NCI-H128 (cell line): ENCODE measurements around the gene KLK14.

Experiments used
- DNase-seq: peaks from one replicate; lab custom pipeline; 2025; ENCODE audit not compliant: unreplicated experiment; lab: John Stamatoyannopoulos, UW

Gene KLK14

GRCh38 chr19:51082611-51083010 lies at the start of gene KLK14:
Gene KLK14, minus strand, starts transcription at chr19:51082887. Its CDS starts 273 bp downstream, at chr19:51082614.
- DNase-seq = no peak

- DNase-seq = no peak
Observed at GRCh38 chr19:51131780-51132680, 49.3 kb upstream of the KLK14 start.

- DNase-seq = no peak
Observed at GRCh38 chr19:51129716-51130115, 47.0 kb upstream of the KLK14 start.

GRCh38 chr19:51128227-51128626 lies 45.5 kb upstream of the KLK14 start:
- DNase-seq = no peak

GRCh38 chr19:51127755-51128154 lies 45.1 kb upstream of the KLK14 start:
- no peak for DNase-seq

- DNase-seq = no peak
Observed at GRCh38 chr19:51127032-51127431, 44.3 kb upstream of the KLK14 start.

- DNase-seq = no peak
Observed at GRCh38 chr19:51125421-51126075, 42.9 kb upstream of the KLK14 start.

GRCh38 chr19:51124729-51125128 lies 42.0 kb upstream of the KLK14 start, which contains the start of gene SIGLEC9:
Gene SIGLEC9, plus strand, starts transcription at chr19:51124906. Its CDS starts 69 bp downstream, at chr19:51124975.
- DNase-seq = no peak

- no peak for DNase-seq
Observed at GRCh38 chr19:51124216-51124615, 41.5 kb upstream of the KLK14 start.

GRCh38 chr19:51123802-51124201 lies 41.1 kb upstream of the KLK14 start:
- DNase-seq = no peak

GRCh38 chr19:51123381-51123800 lies 40.7 kb upstream of the KLK14 start:
- DNase-seq = no peak

GRCh38 chr19:51122112-51122981 lies 39.7 kb upstream of the KLK14 start:
- no peak for DNase-seq

GRCh38 chr19:51121257-51121656 lies 38.6 kb upstream of the KLK14 start:
- DNase-seq = no peak

- DNase-seq = no peak
Observed at GRCh38 chr19:51120160-51120559, 37.5 kb upstream of the KLK14 start.

- no peak for DNase-seq
Observed at GRCh38 chr19:51119611-51120010, 36.9 kb upstream of the KLK14 start.

GRCh38 chr19:51119101-51119500 lies 36.4 kb upstream of the KLK14 start:
- no peak for DNase-seq

- DNase-seq = no peak
Observed at GRCh38 chr19:51116736-51117286, 34.1 kb upstream of the KLK14 start.

GRCh38 chr19:51114087-51114729 lies 31.5 kb upstream of the KLK14 start:
- no peak for DNase-seq

- DNase-seq = no peak
Observed at GRCh38 chr19:51111606-51112005, 28.9 kb upstream of the KLK14 start.

GRCh38 chr19:51110666-51110971 lies 27.9 kb upstream of the KLK14 start:
- DNase-seq = no peak

- DNase-seq = no peak
Observed at GRCh38 chr19:51108805-51109146, 26.1 kb upstream of the KLK14 start.
